Stimulated activated CD8-positive, alpha-beta memory T cell treated with anti-CD3 and anti-CD28 coated beads, Interleukin-4, amount 100 ng/mL, for 1 hour (primary cell): Measurements from ENCODE around the gene GAMT.

Experiments used
- DNase-seq, 2 donors: peaks; one replicate each; pipeline ENCODE4 v3.0.0-alpha.2; 2020; ENCODE audit warnings: low read depth in 2 of 2, low spot score in 1 of 2

GAMT gene

DNA sequence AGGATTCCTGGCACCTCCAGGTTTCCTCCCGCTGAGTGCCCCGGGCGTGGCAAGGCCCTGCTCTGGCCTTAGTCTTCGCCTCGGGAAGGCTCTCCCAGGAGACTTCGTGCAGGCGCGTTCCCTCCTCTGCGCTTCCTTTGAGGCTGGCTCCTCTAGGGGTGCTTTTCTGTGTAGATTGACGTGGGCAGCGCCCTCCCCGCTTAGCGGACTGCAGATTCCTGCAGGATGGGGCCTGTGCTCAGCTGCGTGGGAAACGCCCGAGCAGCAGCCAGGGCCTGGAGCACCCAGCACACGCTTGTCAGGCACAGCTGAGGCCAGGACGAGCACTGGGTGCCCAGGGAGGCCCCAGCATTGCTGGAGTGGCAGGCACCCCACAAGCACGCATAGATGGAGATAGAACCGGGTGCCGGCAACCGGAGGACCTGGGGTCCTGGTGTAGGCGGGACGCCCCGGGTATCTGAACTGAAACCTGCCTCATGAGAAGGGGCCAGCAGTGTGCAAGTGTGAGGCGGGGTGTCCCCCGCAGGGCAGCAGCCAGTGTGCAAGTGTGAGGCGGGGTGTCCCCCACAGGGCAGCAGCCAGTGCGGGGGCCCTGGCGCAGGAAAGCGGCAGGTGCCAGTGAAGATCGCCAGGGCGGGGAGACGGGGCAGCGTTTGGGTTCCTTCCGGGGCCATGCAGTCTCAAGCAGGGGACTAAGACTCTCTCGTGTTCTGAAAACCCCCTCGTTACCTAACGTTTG is 14.2 kb downstream of the GAMT start:
- DNase-seq = no peak

GRCh38 chr19:1385816-1386215 is 15.5 kb downstream of the GAMT start:
- no peak for DNase-seq

DNA sequence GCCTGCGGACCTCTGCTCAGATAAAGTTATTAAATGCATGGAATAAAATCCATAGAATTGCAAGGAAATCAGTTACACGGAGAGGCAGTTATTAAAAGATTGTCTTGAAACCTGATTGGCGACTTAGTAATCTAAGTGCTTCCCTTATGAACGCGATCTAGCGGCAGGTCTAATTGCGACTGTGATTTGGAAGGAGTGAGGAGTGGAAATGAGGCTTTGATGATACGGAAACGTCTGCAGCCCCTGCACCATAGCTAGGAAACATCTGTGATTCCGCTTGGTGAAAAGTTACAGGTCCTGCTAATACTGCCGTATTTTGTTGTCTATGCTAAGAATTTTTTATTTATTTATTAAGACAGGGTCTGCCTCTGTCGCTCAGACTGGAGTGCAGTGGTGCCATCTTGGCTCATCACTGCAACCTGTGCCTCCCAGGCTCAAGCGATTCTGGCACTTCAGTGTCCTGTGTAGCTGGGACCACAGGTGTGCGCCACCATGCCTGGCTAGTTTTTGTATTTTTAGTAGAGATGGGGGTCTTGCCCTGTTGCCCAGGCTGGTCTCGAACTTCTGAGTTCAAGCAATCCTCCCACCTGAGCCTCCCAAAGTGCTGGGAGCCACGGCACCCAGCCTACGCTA is 16.7 kb downstream of the GAMT start:
- no peak for DNase-seq

DNA sequence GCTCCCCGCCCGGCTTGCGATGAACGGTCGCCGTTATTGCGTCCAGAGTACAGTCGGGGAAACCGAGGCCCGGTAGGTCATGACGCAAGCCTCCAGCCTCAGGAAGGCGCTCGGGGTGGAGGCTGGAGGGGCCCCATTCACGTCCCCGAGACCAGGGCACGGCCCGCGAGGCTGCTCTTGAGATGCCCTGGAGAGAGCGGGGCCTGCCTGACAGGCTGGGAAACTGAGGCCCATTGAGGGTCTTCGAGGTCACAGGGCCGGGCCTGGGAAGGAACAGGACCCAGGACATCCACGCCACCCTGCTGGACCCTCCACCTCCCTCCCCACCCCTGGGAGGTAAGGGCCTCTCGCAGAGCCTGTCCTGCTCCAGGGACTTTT is 17.3 kb downstream of the GAMT start:
- no peak for DNase-seq

DNA sequence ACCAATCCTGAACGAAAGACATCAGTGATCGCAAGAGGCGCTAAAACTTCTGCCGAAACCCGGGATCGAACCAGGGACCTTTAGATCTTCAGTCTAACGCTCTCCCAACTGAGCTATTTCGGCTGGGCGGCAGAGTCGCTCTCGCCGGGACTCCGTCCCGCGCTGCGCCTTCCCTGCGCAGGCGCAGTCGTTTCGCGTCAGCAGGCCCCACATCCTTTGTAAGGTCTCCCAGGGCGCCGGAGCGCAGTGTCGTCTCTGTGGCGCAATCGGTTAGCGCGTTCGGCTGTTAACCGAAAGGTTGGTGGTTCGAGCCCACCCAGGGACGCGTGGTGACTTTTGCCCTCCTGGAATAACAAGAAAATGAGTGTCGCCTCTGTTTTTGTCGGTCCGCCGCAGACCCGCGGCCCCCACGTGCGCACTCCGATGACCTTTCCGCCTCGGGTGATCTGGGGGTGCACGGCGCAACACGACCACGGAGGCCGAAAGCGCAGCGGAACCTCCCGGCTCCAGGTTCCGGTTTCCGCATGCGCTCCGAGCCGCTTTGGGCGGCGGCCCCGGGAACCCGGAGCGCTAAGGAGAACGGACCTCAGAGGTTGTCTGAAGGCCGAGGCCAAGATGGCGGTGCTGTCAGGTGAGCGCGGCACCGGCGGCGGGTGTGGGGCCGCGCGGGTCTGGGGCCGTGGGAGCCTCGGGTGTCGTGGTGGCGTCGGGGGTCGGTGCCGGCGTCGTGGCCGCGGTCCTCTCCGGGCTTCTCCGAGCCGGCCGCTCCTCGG is 17.8 kb downstream of the GAMT start, which contains the start of gene NDUFS7:
Gene NDUFS7, plus strand, starts transcription at position 596 of the 773 bp plus-strand sequence. Its CDS starts 20 bp downstream, at position 616.
- DNase-seq = peak; percentile 86 to 95

DNA sequence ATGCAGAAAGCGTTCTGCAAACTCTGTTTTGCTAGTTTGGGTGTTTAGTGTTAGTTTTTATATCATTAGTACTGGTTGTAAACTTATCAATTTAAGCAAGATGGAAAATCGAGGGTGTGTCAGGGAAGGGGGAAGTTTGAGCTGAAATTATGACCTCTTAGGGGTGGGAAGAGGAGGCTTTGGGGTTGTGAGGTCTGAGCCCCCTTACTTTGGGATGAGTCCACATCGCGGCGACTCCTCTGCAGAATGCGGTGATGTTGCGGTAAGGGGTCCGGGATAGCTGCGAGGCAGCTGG is 18.4 kb downstream of the GAMT start:
- no peak for DNase-seq

- DNase-seq = no peak
Measured at GRCh38 chr19:1382250-1382649, 19.1 kb downstream of the GAMT start.

GRCh38 chr19:1379961-1380489 is 21.3 kb downstream of the GAMT start:
- no peak for DNase-seq

GRCh38 chr19:1379126-1379905 is 22.0 kb downstream of the GAMT start:
- no peak for DNase-seq

- no peak for DNase-seq
Measured at GRCh38 chr19:1377965-1378785, 23.2 kb downstream of the GAMT start.

DNA sequence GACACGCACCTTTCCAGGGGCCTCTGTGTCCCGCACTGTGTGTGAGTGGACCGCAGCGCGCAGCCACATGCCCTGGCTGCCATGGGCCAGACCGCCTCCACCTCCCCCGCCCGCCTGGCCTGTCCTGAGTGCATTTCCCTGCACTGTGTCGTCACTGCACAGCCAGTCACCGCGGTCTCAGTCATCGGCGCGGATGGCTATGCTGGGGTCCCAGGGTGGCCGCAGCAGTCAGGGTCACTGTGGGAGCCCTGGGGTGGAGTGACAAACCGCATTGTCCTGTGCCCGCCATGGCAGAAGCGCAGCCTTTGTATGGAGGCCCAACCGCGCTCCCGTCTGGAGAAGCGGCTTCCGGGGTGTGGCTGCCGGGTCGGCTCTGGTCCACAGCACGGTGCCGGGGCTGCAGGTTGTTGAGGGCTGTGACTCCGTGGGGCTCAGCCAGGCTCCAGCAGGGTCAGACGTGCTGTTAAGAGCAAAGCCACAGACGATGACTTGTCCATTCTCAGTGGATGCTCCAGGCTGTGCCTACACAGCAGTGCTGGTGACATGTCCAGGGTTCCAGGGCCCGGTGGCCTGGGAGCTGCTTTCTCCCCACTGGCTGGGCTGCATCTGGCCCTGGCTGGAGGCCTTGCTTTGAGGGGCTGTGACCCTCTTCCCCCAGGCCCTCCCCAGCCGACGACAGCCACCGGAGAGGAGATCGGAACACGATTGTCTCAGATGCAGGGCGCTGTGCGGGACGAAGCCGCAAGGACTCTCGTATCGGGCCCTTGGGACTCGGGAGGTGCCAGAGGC is 24.0 kb downstream of the GAMT start:
- no peak for DNase-seq

DNA sequence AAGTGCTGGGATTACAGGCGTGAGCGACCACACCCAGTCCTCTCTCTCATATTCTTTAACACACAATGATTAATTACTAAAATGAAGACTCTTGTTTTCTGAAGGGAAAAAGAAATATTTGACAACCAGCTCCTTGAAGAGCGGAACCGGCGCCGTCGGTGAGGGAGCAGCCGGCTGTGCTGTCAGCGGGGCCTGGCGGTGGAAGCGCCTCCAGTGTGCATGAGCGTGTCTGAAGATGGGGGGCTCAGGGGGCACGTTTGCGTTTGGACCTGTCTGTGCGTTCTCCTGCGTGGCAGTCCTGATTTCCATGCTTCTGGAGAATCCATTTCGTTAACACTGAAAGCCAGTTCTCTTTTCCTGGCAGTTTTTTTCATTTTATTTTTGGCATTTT is 24.9 kb downstream of the GAMT start:
- DNase-seq = no peak

- no peak for DNase-seq
Measured at GRCh38 chr19:1374250-1374577, 27.1 kb downstream of the GAMT start.

- DNase-seq = no peak
Measured at GRCh38 chr19:1373534-1374249, 27.6 kb downstream of the GAMT start.

GRCh38 chr19:1373042-1373533 is 28.3 kb downstream of the GAMT start:
- no peak for DNase-seq

DNA sequence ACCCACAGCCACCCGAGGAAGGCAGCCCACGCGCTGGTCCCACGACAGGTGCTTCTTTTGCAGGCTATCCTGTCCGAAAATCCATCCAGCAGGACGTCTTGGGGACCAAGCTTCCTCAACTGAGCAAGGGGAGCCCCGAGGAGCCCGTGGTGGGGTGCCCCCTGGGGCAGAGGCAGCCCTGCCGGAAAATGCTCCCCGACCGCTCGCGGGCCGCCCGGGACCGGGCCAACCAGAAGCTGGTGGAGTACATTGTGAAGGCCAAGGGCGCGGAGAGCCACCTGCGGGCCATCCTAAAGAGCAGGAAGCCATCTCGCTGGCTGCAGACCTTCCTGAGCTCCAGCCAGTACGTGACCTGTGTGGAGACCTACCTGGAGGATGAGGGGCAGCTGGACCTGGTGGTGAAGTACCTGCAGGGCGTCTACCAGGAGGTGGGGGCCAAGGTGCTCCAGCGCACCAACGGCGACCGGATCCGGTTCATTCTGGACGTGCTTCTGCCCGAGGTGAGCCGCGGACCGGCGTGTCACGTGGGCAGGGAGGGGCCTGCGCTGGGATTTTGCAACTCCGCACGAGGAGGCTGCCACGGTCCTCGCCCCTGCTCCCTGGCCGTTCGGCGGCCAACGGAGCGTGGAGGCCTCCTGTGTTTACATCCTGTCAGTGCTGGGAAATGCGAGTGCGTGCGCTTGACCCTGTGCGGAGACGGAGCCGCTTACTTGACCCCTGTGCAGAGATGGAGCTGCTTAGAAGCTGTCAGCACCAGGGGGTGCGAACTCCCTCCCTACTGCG is 30.6 kb downstream of the GAMT start:
- no peak for DNase-seq

DNA sequence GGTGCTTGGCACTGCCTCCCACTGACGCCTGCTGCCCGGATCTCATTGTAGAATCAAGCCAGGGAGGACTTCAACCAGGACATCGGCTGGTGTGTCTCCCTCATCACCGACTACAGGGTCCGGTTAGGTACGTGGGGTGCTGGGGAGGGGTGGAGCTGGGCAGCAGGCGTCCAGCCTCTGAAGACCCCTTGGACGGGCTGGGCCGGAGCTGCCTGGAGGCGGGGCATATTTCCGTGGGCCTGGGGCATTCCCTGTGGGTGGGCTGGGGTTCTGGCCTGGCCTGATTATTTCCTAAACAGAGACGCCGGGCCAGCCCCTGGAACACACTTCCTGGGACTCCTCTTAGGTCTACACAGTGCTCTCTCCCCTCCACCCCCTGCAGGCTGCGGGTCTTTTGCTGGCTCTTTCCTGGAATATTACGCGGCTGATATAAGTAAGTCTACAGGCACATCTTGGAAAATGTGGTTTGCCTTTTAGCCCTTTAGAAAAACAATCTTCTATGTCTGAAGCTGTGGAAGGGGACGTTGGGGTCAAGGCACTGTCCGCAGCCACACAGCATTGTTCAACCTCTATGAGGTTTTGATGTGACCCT is 32.0 kb downstream of the GAMT start:
- DNase-seq = no peak
